ENCODE measurements around the gene LILRA6. TPM values are rescaled to one million over a fixed set of nuclear protein-coding genes. Genes with fewer than 3 reads are reported as not detected.

The LILRA6 gene
- total and polyA plus RNA-seq, 2 of the 13 experiments (the other 11 are each of a cell fraction or from before 2014, with no cell fraction given): not detected

- intact Hi-C loops (cut with micrococcal nuclease; ENCODE audit: unreplicated experiment): no loop called here
- no peak for ATAC-seq
- no TSS peak for BruUV-seq (replicated peaks)
- no peak for FAIRE-seq
- no peak overlapping the region for H3K27ac ChIP-seq (ENCODE audit: extremely low read length, insufficient read depth, low read length)
- H3K36me3 ChIP-seq (replicated peaks in 1 of 2; ENCODE audit: control insufficient read depth in 1 of 2, insufficient read depth in 2 of 2, low read length in 2 of 2): no peaks in the 10 kb centered on the region
- no peak for DNase-seq (ENCODE audit: low spot score)
- no peak overlapping the region for H3K4me2 ChIP-seq (ENCODE audit: low read depth, low read length)
- no peak overlapping the region for H3K4me3 ChIP-seq (replicated peaks in 1 of 3; ENCODE audit: insufficient read depth in 1 of 3, low read depth in 2 of 3, low read length in 3 of 3)
- no peaks in the 10 kb centered on the region for H3K4me1 ChIP-seq (ENCODE audit: insufficient read depth, low read length)
- CTCF ChIA-PET (ENCODE audit: low intra/inter-chr PET ratio, low total read pairs): no interaction called here
- in situ Hi-C loops (cut with HindIII; ENCODE audit: extremely low pct_ligation_motif_present, low pct_unique_long_range_greater_than_20kb): no loop called here
- TF ChIP-seq CBX5 (CRISPR knock-in tag; IDR thresholded peaks at IDR 0.05; ENCODE audit: borderline replicate concordance) (no peak), FOXK2 (IDR thresholded peaks at IDR 0.05) (no peak), PHF8 (CRISPR knock-in tag; IDR thresholded peaks at IDR 0.05) (no peak), NR1H2 (CRISPR knock-in tag; IDR thresholded peaks at IDR 0.05; ENCODE audit: borderline replicate concordance, low read depth) (no peak), ETV5 (CRISPR knock-in tag; IDR thresholded peaks at IDR 0.05; ENCODE audit: borderline replicate concordance) (no peak), UBTF (CRISPR knock-in tag; IDR thresholded peaks at IDR 0.05) (no peak)
- TF ChIP-seq, protein P1, sequence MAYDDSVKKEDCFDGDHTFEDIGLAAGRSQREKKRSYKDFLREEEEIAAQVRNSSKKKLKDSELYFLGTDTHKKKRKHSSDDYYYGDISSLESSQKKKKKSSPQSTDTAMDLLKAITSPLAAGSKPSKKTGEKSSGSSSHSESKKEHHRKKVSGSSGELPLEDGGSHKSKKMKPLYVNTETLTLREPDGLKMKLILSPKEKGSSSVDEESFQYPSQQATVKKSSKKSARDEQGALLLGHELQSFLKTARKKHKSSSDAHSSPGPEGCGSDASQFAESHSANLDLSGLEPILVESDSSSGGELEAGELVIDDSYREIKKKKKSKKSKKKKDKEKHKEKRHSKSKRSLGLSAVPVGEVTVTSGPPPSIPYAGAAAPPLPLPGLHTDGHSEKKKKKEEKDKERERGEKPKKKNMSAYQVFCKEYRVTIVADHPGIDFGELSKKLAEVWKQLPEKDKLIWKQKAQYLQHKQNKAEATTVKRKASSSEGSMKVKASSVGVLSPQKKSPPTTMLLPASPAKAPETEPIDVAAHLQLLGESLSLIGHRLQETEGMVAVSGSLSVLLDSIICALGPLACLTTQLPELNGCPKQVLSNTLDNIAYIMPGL (CRISPR knock-in tag; IDR thresholded peaks at IDR 0.05; ENCODE audit: borderline replicate concordance in 1 of 2, low read depth in 1 of 2): no peak
- WGBS (ENCODE audit: low lambda C conversion rate): 0% methylated on average over 2 of the region's 2 CpGs
- no peak overlapping the region for H3K9ac ChIP-seq (ENCODE audit: insufficient read depth, low read depth, low read length)
- POLR2A ChIA-PET: no interaction called here
- H3K27me3 ChIP-seq (ENCODE audit: control insufficient read depth in 1 of 2, insufficient read depth in 2 of 2, low read length in 2 of 2): peaks cover 0 to 8% of the 10 kb centered on the region in 2 experiments; a peak in 1 of 5 replicates
- H4K20me1 ChIP-seq (ENCODE audit: insufficient read depth, low read length): no peaks in the 10 kb centered on the region
- H3K9me3 ChIP-seq (ENCODE audit: low read length): no peaks in the 10 kb centered on the region
- no peak overlapping the region for H2AFZ ChIP-seq (ENCODE audit: low read length)
- H3K79me2 ChIP-seq (ENCODE audit: insufficient read depth, low read length): no peaks in the 10 kb centered on the region
These were observed 26.3 kb upstream of the LILRA6 start for GRCh38 chr19:54268936-54269335.

All from HepG2 (cell line).